ENCODE data around the gene NR1H2. TPM values are rescaled to one million over a fixed set of nuclear protein-coding genes. Genes with fewer than 3 reads are reported as not detected.

Gene NR1H2
- total and polyA plus RNA-seq, 4 donors = 30.4 to 58.1 (median 33.7) TPM

DNA sequence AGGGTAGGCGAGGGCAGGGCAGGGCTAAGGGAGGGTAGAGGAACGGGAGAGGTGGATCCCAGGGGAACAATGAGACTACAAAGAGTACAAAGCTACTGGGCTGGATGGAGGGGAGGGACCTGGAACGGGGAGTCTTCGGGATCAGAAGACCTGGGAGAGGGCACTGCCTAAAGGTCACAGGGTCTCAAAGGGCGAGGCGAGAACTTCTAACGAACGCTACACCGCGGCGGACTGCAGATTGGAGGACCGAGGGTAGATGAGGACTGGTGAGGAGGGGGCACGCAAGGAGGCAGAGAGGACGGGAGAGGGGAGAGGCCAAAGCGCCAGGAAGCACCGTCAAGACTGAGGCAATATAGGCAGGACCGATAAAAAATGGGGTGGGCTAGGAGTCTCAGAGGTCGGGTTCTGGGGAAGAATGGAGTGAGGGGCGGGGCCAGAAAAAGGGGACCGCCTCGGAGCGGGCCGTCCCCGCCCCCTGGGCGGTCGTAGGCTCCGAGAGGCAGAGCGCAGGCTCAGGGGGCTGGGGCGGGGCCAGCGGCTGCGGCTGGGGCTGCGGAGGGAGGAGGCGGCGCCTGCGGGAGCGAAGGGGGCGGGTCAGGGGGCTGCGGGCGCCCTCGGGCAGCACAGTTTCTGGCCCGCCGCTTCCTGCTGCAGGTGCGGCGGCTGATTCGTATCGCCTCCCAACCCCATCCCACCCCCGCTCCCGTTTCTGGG is 45.7 kb upstream of the NR1H2 start:
- peak; percentile 82 for DNase-seq (ENCODE audit: low spot score)
- 4% methylated on average over 48 of the region's 48 CpGs for WGBS
- Histone ChIP-seq H3K27me3 (ENCODE audit: control insufficient read depth in 4 of 4, insufficient read depth in 4 of 4, low read length in 3 of 4) (peaks cover 0 to 3% (median 0%) of the 10 kb centered on the region in 4 donors), H3K36me3 (ENCODE audit: control insufficient read depth in 4 of 4, insufficient read depth in 3 of 4, low read depth in 1 of 4, low read length in 3 of 4) (no peaks in the 10 kb centered on the region), H3K4me3 (ENCODE audit: low read depth in 1 of 3, low read length in 3 of 3) (peak overlapping the region in 2 of 3 donors; percentile 38 to 46), H3K9me3 (ENCODE audit: control insufficient read depth in 4 of 4, low read length in 3 of 4) (no peaks in the 10 kb centered on the region), H3K4me1 (ENCODE audit: control insufficient read depth in 4 of 4, insufficient read depth in 4 of 4, low read length in 3 of 4) (peaks cover 18 to 62% (median 43%) of the 10 kb centered on the region in 4 donors), H3K9ac (ENCODE audit: low read depth in 1 of 2, low read length in 2 of 2) (no peak overlapping the region), H3K27ac (ENCODE audit: low read depth in 1 of 2, low read length in 2 of 2) (peak overlapping the region; percentile 17 to 56)
- TF ChIP-seq JUND (IDR thresholded peaks at IDR 0.05) (no peak), HNF4G (IDR thresholded peaks at IDR 0.05) (no peak), FOXA1 (IDR thresholded peaks at IDR 0.05) (no peak)
- TF ChIP-seq, protein P1, sequence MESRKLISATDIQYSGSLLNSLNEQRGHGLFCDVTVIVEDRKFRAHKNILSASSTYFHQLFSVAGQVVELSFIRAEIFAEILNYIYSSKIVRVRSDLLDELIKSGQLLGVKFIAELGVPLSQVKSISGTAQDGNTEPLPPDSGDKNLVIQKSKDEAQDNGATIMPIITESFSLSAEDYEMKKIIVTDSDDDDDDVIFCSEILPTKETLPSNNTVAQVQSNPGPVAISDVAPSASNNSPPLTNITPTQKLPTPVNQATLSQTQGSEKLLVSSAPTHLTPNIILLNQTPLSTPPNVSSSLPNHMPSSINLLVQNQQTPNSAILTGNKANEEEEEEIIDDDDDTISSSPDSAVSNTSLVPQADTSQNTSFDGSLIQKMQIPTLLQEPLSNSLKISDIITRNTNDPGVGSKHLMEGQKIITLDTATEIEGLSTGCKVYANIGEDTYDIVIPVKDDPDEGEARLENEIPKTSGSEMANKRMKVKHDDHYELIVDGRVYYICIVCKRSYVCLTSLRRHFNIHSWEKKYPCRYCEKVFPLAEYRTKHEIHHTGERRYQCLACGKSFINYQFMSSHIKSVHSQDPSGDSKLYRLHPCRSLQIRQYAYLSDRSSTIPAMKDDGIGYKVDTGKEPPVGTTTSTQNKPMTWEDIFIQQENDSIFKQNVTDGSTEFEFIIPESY (IDR thresholded peaks at IDR 0.05) = no peak

DNA sequence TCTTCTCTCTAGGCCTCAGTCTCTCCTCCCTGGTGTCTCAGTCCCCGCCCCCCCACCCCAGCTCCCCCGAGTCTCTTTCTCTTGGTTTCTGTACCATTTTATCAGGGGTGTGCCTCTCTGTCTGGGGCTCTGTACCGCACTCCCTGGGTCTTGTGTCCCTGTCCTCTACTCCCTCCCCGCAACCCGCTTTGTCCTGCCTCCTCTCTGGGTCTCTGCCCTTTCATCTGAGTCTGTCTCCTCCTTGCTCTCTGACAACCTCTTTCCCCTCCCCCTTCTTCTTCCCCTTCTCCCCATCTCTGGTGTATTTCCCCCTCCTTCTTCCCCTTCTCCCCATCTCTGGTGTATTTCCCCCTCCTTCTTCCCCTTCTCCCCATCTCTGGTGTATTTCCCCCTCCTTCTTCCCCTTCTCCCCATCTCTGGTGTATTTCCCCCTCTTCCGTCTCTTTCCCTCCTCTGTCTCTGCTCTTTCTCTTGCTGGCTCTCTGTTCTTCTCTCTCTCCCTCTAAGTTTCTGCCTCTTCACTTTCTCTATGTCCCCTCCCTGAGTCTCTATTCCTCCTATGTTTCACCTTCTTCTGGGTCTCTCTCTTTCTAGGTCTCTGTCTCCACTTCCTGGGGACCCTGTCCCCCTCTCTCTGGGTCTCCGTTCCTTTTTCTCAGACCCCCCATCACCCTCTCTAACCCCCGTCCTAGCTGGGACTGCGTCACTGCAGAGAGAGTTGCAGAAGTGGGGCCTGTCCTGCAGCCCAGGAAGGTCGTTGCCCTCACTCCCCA is 44.9 kb upstream of the NR1H2 start:
- H3K36me3 ChIP-seq (ENCODE audit: control insufficient read depth in 4 of 4, insufficient read depth in 3 of 4, low read depth in 1 of 4, low read length in 3 of 4) = no peaks in the 10 kb centered on the region
- peaks cover 0 to 3% (median 0%) of the 10 kb centered on the region in 4 donors for H3K27me3 ChIP-seq (ENCODE audit: control insufficient read depth in 4 of 4, insufficient read depth in 4 of 4, low read length in 3 of 4)
- H3K4me3 ChIP-seq (ENCODE audit: low read depth in 1 of 3, low read length in 3 of 3) = peak overlapping the region in 2 of 3 donors; percentile 38 to 46
- no peak for DNase-seq (ENCODE audit: low spot score)
- TF ChIP-seq HNF4A (conservative IDR thresholded peaks at IDR 0.05) (no peak), TAF1 (conservative IDR thresholded peaks at IDR 0.05) (no peak), EGR1 (IDR thresholded peaks at IDR 0.05; ENCODE audit: low read depth in 2 of 2) (no peak), GABPA (IDR thresholded peaks at IDR 0.05 in 1 of 2, conservative IDR thresholded peaks at IDR 0.05 in 1 of 2) (no peak), RAD21 (IDR thresholded peaks at IDR 0.05) (no peak), SP1 (IDR thresholded peaks at IDR 0.05) (no peak), FOXA2 (IDR thresholded peaks at IDR 0.05) (no peak), NR2F2 (IDR thresholded peaks at IDR 0.05) (no peak), JUND (IDR thresholded peaks at IDR 0.05) (no peak), HNF4G (IDR thresholded peaks at IDR 0.05) (no peak), RXRA (IDR thresholded peaks at IDR 0.05) (no peak), YY1 (IDR thresholded peaks at IDR 0.05) (no peak), FOXA1 (IDR thresholded peaks at IDR 0.05) (no peak)
- TF ChIP-seq, protein P2, sequence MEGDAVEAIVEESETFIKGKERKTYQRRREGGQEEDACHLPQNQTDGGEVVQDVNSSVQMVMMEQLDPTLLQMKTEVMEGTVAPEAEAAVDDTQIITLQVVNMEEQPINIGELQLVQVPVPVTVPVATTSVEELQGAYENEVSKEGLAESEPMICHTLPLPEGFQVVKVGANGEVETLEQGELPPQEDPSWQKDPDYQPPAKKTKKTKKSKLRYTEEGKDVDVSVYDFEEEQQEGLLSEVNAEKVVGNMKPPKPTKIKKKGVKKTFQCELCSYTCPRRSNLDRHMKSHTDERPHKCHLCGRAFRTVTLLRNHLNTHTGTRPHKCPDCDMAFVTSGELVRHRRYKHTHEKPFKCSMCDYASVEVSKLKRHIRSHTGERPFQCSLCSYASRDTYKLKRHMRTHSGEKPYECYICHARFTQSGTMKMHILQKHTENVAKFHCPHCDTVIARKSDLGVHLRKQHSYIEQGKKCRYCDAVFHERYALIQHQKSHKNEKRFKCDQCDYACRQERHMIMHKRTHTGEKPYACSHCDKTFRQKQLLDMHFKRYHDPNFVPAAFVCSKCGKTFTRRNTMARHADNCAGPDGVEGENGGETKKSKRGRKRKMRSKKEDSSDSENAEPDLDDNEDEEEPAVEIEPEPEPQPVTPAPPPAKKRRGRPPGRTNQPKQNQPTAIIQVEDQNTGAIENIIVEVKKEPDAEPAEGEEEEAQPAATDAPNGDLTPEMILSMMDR (IDR thresholded peaks at IDR 0.05; ENCODE audit: low read depth, low read length, missing input control) = no peak
- TF ChIP-seq, protein P3, sequence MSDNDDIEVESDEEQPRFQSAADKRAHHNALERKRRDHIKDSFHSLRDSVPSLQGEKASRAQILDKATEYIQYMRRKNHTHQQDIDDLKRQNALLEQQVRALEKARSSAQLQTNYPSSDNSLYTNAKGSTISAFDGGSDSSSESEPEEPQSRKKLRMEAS (IDR thresholded peaks at IDR 0.05) = no peak
- TF ChIP-seq, protein P4, sequence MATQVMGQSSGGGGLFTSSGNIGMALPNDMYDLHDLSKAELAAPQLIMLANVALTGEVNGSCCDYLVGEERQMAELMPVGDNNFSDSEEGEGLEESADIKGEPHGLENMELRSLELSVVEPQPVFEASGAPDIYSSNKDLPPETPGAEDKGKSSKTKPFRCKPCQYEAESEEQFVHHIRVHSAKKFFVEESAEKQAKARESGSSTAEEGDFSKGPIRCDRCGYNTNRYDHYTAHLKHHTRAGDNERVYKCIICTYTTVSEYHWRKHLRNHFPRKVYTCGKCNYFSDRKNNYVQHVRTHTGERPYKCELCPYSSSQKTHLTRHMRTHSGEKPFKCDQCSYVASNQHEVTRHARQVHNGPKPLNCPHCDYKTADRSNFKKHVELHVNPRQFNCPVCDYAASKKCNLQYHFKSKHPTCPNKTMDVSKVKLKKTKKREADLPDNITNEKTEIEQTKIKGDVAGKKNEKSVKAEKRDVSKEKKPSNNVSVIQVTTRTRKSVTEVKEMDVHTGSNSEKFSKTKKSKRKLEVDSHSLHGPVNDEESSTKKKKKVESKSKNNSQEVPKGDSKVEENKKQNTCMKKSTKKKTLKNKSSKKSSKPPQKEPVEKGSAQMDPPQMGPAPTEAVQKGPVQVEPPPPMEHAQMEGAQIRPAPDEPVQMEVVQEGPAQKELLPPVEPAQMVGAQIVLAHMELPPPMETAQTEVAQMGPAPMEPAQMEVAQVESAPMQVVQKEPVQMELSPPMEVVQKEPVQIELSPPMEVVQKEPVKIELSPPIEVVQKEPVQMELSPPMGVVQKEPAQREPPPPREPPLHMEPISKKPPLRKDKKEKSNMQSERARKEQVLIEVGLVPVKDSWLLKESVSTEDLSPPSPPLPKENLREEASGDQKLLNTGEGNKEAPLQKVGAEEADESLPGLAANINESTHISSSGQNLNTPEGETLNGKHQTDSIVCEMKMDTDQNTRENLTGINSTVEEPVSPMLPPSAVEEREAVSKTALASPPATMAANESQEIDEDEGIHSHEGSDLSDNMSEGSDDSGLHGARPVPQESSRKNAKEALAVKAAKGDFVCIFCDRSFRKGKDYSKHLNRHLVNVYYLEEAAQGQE (IDR thresholded peaks at IDR 0.05) = no peak
- TF ChIP-seq, protein P5, sequence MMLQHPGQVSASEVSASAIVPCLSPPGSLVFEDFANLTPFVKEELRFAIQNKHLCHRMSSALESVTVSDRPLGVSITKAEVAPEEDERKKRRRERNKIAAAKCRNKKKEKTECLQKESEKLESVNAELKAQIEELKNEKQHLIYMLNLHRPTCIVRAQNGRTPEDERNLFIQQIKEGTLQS (IDR thresholded peaks at IDR 0.05) = no peak
- TF ChIP-seq, protein P1 (IDR thresholded peaks at IDR 0.05) = no peak
- peak overlapping the region in 1 of 2 donors; percentile 23 for H3K27ac ChIP-seq (ENCODE audit: low read depth in 1 of 2, low read length in 2 of 2)
- 33% methylated on average over 10 of the region's 10 CpGs for whole genome bisulfite sequencing
- H3K9ac ChIP-seq (ENCODE audit: low read depth in 1 of 2, low read length in 2 of 2) = no peak overlapping the region
- no peaks in the 10 kb centered on the region for H3K9me3 ChIP-seq (ENCODE audit: control insufficient read depth in 4 of 4, low read length in 3 of 4)
- peaks cover 13 to 54% (median 35%) of the 10 kb centered on the region in 4 donors for H3K4me1 ChIP-seq (ENCODE audit: control insufficient read depth in 4 of 4, insufficient read depth in 4 of 4, low read length in 3 of 4)
